Large intestine (tissue), 3 donors: Measurements from ENCODE around the gene PPP6R3. TPM values are rescaled to one million over a fixed set of nuclear protein-coding genes. Genes with fewer than 3 reads are reported as not detected.
"Not testable (repeated sequence)": the region's sequence is repeated elsewhere in the genome, so short reads cannot be mapped to it uniquely, and the experiment has no call there.

Experiments used
- DNase-seq, 2 donors: peaks; one replicate each; pipeline versions ENCODE4 v3.0.0 to v3.0.0-alpha.2; 2013
- H3K27ac ChIP-seq: one replicate; pipeline ENCODE4 v1.5.1; 2013; ENCODE audit warnings: low read length
- H3K27me3 ChIP-seq: 2 replicates; pipeline ENCODE4 v1.6.1; 2013; ENCODE audit warnings: low read length; ENCODE audit not compliant: control insufficient read depth, insufficient read depth
- H3K36me3 ChIP-seq: 2 replicates; pipeline ENCODE4 v1.6.1; 2013; ENCODE audit warnings: low read length; ENCODE audit not compliant: control insufficient read depth, insufficient read depth
- H3K4me1 ChIP-seq: one replicate; pipeline ENCODE4 v1.6.1; 2013; ENCODE audit warnings: low read length; ENCODE audit not compliant: control insufficient read depth, insufficient read depth
- H3K4me3 ChIP-seq: one replicate; pipeline ENCODE4 v1.5.1; 2013; ENCODE audit warnings: low read length
- H3K9me3 ChIP-seq: one replicate; pipeline ENCODE4 v1.6.1; 2013; ENCODE audit warnings: mild to moderate bottlenecking, low read depth, low read length, moderate library complexity; ENCODE audit not compliant: control insufficient read depth
- WGBS: methylation state at CpG from one replicate; pipeline ENCODE4 v1.1.5; 2013; ENCODE audit warnings: low lambda C conversion rate; ENCODE audit not compliant: insufficient coverage; 5-methylcytosine and 5-hydroxymethylcytosine counted together
- polyA plus RNA-seq: library from polyadenylated mRNA; unstranded; fragments of 120-200 nt; gene quantifications from one replicate; pipeline ENCODE4 v1.2.1, GENCODE V29; 2013

The PPP6R3 gene
- polyA plus RNA-seq, 1 donor, result 70.5 TPM

- no peak for DNase-seq
- H3K4me3 ChIP-seq, result no peak overlapping the region
- no peak overlapping the region for H3K27ac ChIP-seq
- no peaks in the 10 kb centered on the region for H3K36me3 ChIP-seq
- no peaks in the 10 kb centered on the region for H3K9me3 ChIP-seq
- H3K4me1 ChIP-seq, result no peaks in the 10 kb centered on the region
- WGBS, result 100% methylated on average over 1 of the region's 2 CpGs
- no peaks in the 10 kb centered on the region for H3K27me3 ChIP-seq
Observed at GRCh38 chr11:68621826-68622225, 161.3 kb downstream of the PPP6R3 start.

DNA sequence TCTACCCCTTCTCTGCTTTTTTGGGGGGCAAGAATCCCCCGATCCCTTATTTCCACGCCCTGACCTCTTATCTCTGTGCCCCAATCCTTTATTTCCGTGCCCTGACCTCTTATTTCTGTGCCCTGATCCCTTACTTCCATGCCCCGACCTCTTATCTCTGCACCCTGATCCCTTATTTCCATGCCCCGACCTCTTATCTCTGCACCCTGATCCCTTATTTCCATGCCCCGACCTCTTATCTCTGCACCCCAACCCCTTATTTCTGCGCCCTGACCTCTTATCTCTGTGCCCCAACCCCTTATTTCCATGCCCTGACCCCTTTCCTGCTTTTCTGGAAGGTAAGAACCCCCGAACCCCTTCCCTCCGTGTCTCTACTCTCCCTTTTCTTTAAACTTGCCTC is 163.2 kb downstream of the PPP6R3 start:
- H3K4me1 ChIP-seq, H3K9me3 ChIP-seq: not testable (repeated sequence)

DNA sequence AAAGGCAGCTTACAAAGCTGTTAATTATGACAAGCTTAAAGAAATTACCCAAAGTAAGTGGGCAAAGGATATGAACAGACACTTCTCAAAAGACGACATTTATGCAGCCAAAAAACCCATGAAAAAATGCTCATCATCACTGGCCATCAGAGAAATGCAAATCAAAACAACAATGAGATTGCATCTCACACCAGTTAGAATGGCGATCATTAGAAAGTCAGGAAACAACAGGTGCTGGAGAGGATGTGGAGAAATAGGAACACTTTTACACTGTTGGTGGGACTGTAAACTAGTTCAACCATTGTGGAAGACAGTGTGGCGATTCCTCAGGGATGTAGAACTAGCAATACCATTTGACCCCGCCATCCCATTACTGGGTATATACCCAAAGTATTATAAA is 164.5 kb downstream of the PPP6R3 start:
- not testable (repeated sequence) for H3K27ac ChIP-seq, H3K4me1 ChIP-seq, H3K36me3 ChIP-seq, H3K4me3 ChIP-seq, DNase-seq, H3K27me3 ChIP-seq, H3K9me3 ChIP-seq
- WGBS, result no CpG with 5 or more reads among the region's 4 CpGs

More for the DNA sequence above, 163.2 kb downstream of the PPP6R3 start:
- not testable (repeated sequence) for H3K27ac ChIP-seq, H3K4me3 ChIP-seq, H3K27me3 ChIP-seq, DNase-seq, H3K36me3 ChIP-seq
- 67% methylated on average over 6 of the region's 9 CpGs for WGBS

DNA sequence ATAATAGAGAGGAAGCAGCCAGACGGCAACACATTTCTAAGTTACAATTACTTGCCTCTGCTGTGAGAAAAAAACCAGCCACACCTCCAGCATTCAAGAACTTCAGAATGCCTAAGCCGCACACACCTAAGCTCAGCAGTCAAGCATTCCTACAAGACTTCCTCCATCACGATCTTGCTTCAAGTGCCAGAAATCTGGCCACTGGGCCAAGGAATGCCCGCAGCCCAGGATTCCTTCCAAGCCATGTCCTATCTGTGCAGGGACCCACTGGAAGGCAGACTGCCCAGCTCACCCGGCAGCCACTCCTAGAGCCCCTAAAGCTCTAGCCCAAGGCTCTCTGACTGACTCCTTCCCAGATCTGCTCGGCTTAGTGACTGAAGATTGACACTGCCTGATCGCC is 165.7 kb downstream of the PPP6R3 start:
- not testable (repeated sequence) for H3K27ac ChIP-seq, DNase-seq, H3K27me3 ChIP-seq, H3K9me3 ChIP-seq, H3K4me1 ChIP-seq, H3K4me3 ChIP-seq, H3K36me3 ChIP-seq
- WGBS, result 80% methylated on average over 1 of the region's 7 CpGs

GRCh38 chr11:68628837-68629236 is 168.3 kb downstream of the PPP6R3 start:
- not testable (repeated sequence) for H3K9me3 ChIP-seq, H3K4me1 ChIP-seq, DNase-seq, H3K36me3 ChIP-seq, H3K4me3 ChIP-seq, H3K27ac ChIP-seq, H3K27me3 ChIP-seq
- WGBS, result no CpG with 5 or more reads among the region's 5 CpGs

DNA sequence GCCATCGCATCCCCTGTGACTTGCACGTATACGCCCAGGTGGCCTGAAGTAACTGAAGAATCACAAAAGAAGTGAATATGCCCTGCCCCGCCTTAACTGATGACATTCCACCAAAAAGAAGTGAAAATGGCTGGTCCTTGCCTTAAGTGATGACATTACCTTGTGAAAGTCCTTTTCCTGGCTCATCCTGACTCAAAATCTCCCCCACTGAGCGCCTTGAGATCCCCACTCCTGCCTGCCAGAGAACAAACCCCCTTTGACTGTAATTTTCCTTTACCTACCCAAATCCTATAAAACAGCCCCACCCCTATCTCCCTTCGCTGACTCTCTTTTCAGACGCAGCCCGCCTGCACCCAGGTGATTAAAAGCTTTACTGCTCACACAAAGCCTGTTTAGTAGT is 171.8 kb downstream of the PPP6R3 start:
- WGBS, result no CpG with 5 or more reads among the region's 8 CpGs
- not testable (repeated sequence) for H3K27me3 ChIP-seq, H3K27ac ChIP-seq, DNase-seq, H3K4me1 ChIP-seq, H3K4me3 ChIP-seq, H3K9me3 ChIP-seq, H3K36me3 ChIP-seq

- no peaks in the 10 kb centered on the region for H3K4me1 ChIP-seq
- H3K4me3 ChIP-seq, result no peak overlapping the region
- WGBS, result 0% methylated on average over 1 of the region's 6 CpGs
- H3K9me3 ChIP-seq, result no peaks in the 10 kb centered on the region
- no peaks in the 10 kb centered on the region for H3K36me3 ChIP-seq
- no peak overlapping the region for H3K27ac ChIP-seq
- H3K27me3 ChIP-seq, result no peaks in the 10 kb centered on the region
- DNase-seq, result peak; percentile 38 to 55
Observed at GRCh38 chr11:68632802-68633201, 172.2 kb downstream of the PPP6R3 start.

DNA sequence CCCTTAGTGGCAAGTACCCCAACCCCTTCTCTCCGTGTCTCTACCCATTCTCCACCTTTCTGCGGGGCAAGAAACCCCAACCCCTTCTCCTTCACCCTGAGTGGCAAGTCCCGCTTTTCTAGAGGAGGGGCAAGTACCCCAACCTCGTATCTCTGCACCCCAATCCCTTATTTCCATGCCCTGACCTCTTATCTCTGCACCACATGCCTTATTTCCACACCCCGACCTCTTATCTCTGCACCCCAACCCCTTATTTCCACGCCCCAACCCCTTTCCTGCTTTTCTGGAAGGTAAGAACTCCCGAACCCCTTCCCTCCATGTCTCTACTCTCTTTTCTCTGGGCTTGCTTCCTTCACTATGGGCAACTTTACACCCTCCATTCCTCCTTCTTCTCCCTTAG is 174.1 kb downstream of the PPP6R3 start:
- 45% methylated on average over 3 of the region's 7 CpGs for WGBS
- H3K27ac ChIP-seq, H3K36me3 ChIP-seq, H3K4me3 ChIP-seq, H3K27me3 ChIP-seq, H3K4me1 ChIP-seq, H3K9me3 ChIP-seq, DNase-seq: not testable (repeated sequence)

GRCh38 chr11:68635172-68635571 is 174.6 kb downstream of the PPP6R3 start:
- not testable (repeated sequence) for H3K27ac ChIP-seq, H3K4me3 ChIP-seq, DNase-seq, H3K4me1 ChIP-seq, H3K9me3 ChIP-seq, H3K27me3 ChIP-seq, H3K36me3 ChIP-seq
- 10% methylated on average over 2 of the region's 7 CpGs for WGBS

GRCh38 chr11:68635883-68636282 is 175.3 kb downstream of the PPP6R3 start:
- not testable (repeated sequence) for H3K27me3 ChIP-seq, H3K9me3 ChIP-seq, H3K4me1 ChIP-seq, H3K27ac ChIP-seq, H3K36me3 ChIP-seq, DNase-seq, H3K4me3 ChIP-seq
- no CpG with 5 or more reads among the region's 10 CpGs for WGBS

DNA sequence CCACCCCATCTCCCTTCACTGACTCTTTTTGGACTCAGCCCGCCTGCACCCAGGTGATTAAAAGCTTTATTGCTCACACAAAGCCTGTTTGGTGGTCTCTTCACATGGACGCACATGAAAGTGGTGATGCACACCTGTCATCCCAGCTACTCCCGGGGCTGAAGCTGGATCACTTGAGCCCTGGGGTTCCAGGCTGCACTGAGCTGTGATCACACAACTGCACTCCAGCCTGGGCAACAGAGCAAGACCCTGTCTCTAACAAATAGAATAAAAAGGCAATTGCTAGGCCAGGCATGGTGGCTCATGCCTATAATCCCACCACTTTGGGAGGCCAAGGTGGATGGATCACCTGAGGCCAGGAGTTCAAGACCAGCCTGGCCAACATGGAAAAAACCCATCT is 178.8 kb downstream of the PPP6R3 start:
- H3K27ac ChIP-seq, H3K36me3 ChIP-seq, H3K4me1 ChIP-seq, H3K4me3 ChIP-seq, DNase-seq, H3K27me3 ChIP-seq, H3K9me3 ChIP-seq: not testable (repeated sequence)
- no CpG with 5 or more reads among the region's 3 CpGs for WGBS
